ENCODE data around the gene ME2. TPM values are rescaled to one million over a fixed set of nuclear protein-coding genes. Genes with fewer than 3 reads are reported as not detected.

The ME2 gene
- total and polyA plus RNA-seq, 12 donors, result 21.7 to 104 (median 72.5) TPM

GRCh38 chr18:50949185-50949584 is 70.3 kb downstream of the ME2 start:
- ATAC-seq (no peak), DNase-seq (no peak)
- Histone ChIP-seq H3K27ac (no peak overlapping the region), H3K27me3 (no peaks in the 10 kb centered on the region), H3K9me3 (no peaks in the 10 kb centered on the region), H3K4me3 (no peak overlapping the region), H3K4me1 (peaks cover 0 to 7% (median 0%) of the 10 kb centered on the region in 9 donors), H3K36me3 (peaks cover 0 to 42% (median 5%) of the 10 kb centered on the region in 9 donors)
- WGBS, 2 donors, result 98% methylated on average over 6 of the region's 6 CpGs
- intact Hi-C loops (cut with DNase I), result no loop called here
- no peak for TF ChIP-seq CTCF (IDR thresholded peaks at IDR 0.05)

- Histone ChIP-seq H3K27ac (no peak overlapping the region), H3K4me3 (no peak overlapping the region), H3K36me3 (peaks cover 0 to 29% (median 0%) of the 10 kb centered on the region in 9 donors), H3K9me3 (no peaks in the 10 kb centered on the region), H3K27me3 (no peaks in the 10 kb centered on the region), H3K4me1 (no peaks in the 10 kb centered on the region)
- ATAC-seq (no peak), DNase-seq (no peak)
- 81 to 88% methylated on average over 4 of the region's 4 CpGs for WGBS, 2 donors
- intact Hi-C loops (cut with DNase I), result no loop called here
- no peak for TF ChIP-seq CTCF (IDR thresholded peaks at IDR 0.05)
These were observed 71.7 kb downstream of the ME2 start for GRCh38 chr18:50950626-50951025.

- intact Hi-C loops (cut with DNase I), result no loop called here
- Histone ChIP-seq H3K4me1 (no peaks in the 10 kb centered on the region), H3K27me3 (no peaks in the 10 kb centered on the region), H3K27ac (no peak overlapping the region), H3K36me3 (peaks cover 0 to 5% (median 0%) of the 10 kb centered on the region in 9 donors), H3K9me3 (no peaks in the 10 kb centered on the region), H3K4me3 (no peak overlapping the region)
- WGBS, 2 donors, result 67 to 77% methylated on average over 3 of the region's 3 CpGs
- TF ChIP-seq CTCF (IDR thresholded peaks at IDR 0.05), result no peak
- DNase-seq (no peak), ATAC-seq (no peak)
These were observed 74.9 kb downstream of the ME2 start for GRCh38 chr18:50953822-50954221.

- DNase-seq (no peak), ATAC-seq (no peak)
- no peak for TF ChIP-seq CTCF (IDR thresholded peaks at IDR 0.05)
- Histone ChIP-seq H3K4me3 (no peak overlapping the region), H3K4me1 (no peaks in the 10 kb centered on the region), H3K27ac (no peak overlapping the region), H3K36me3 (no peaks in the 10 kb centered on the region), H3K9me3 (no peaks in the 10 kb centered on the region), H3K27me3 (no peaks in the 10 kb centered on the region)
- intact Hi-C loops (cut with DNase I), result no loop called here
- whole genome bisulfite sequencing, 2 donors, result 87% methylated on average over 4 of the region's 4 CpGs
These were observed 76.3 kb downstream of the ME2 start for GRCh38 chr18:50955253-50955652.

All from heart right ventricle (tissue), 16 donors.